ENCODE data around the gene OOSP4A.

OOSP4A gene

DNA sequence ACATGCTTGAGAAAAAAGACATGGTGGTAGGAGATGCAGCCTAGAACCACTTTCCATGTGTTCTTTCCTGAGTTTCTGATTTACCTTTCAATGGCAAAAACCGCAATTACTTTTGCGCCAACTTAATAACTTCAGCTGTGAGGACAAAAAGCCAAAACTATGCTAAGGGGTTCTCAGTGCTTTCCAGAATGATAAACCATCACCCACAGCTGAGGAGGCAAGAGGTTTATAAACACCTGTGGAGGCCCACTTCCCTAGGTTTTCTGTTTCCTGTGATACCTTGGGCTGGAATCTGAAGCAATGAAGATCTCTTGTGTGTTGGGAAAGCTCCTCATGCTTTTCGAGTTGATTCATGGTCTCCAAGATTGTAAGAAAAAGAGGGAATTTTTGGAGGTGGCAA is at the start of gene OOSP4A:
TSS of gene OOSP4A (plus strand) at position 301 of the 400 bp plus-strand sequence. CDS start at position 301, 0 bp downstream.
- no peak for DNase-seq

DNA sequence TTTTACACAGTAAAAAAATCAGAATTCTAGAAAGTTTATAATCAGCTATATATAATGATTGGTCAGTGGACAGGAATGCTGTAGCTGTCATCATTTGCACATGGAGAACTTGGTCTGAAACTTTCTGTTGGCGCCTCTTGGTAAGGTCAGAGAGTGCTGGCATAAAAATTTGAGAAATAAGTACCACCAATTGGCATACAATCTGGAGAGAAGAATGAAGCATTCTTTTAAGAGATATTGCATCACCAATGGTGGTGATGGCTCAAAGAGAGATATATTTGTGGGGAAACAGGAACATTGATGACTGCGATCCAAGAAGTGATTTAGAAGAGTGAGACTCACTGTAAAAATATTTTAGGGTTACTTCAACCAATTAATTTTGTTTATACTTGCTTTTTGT is 45.4 kb upstream of the OOSP4A start:
- DNase-seq, result no peak

DNA sequence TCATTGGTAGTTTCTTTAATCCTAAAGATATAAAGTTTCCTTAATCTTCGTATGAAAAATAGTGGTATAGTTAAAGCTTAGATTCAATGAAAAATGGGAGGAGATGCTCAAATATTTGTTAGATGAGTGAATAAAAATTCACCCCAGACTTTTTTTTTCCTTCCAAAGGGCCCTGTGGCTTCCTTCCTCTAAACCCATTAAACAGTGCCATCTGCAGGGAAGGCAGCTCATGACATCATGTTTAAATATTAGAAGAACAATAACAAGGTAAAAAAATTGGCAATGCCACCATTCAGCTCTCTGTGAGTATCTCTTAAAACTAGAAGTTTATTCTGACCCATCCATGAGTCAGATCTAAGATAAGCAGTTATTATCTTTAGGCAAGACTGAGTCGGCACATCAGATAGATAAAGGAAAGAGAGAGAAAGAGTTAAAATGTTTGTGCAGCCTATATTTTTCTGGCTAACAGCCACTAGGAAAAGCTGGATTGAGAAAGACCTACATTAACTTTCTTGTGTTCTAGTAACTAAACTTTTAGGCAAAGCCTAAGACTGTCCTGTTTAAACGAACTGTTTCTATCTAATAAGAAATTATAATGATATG is 44.7 kb upstream of the OOSP4A start:
- no peak for DNase-seq

DNA sequence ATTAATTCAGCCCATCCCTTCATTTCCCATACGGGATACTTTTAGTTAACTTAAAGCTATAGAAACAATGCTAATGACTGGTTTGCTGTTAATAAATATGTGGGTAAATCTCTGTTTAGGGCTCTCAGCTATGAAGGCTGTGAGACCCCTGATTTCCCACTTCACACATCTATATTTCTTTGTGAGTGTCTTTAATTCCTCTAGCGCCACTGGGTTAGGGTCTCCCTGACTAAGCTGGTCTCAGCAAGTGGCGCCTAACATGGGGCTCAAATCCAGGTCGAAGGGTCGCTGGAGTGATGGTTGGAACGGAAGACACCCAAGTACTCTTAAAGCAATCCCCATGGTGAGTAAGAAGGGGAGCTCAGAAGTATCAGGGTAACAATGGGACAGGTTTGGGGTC is 40.0 kb upstream of the OOSP4A start:
- DNase-seq, result no peak

DNA sequence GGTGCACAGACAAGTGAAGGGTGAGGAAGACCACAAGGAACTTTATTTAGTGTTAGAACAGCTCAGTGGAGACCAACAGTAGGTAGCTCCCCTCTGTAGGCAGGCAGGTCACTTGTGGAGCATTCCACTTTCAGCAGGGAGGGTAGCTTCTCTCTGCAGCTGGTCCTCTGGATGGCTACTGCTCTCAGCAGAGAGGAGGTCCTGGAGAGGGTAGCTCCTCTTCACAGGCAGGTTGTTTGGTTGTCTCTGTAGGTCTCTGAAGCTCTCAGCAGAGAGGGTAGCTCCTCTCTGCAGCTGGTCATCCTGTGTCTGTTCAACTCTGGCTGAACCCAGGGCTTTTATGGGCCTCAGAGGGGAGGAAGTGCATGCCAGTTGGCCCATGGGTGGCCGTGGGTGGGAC is 32.1 kb upstream of the OOSP4A start:
- no peak for DNase-seq

GRCh38 chr11:59938132-59938531 is 25.7 kb upstream of the OOSP4A start, which contains the start of gene OOSP1:
Gene OOSP1, plus strand, starts transcription at chr11:59938432. Its CDS starts 23 bp downstream, at chr11:59938455.
- DNase-seq, result no peak

GRCh38 chr11:59938718-59939117 is 25.1 kb upstream of the OOSP4A start:
- DNase-seq, result no peak

DNA sequence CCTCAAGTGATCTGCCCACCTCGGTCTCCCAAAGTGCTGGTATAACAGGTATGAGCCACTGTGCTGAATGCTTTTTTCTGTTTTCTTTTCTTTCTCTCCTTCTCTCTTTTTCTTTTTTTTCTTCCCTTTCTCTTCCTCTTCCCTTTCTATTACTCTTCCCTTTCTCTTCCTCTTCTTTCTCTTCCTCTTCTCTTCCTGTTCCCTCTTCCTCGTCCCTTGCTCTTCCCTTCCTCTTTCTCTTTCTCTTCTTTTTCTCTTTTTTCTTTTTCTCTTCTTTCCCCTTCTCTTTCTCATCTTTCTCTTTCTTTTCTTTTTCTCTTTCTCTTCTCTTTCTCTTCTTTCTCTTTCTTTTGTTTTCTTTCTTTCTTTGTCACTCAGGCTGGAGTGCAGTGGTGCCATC is 24.4 kb upstream of the OOSP4A start:
- no peak for DNase-seq

DNA sequence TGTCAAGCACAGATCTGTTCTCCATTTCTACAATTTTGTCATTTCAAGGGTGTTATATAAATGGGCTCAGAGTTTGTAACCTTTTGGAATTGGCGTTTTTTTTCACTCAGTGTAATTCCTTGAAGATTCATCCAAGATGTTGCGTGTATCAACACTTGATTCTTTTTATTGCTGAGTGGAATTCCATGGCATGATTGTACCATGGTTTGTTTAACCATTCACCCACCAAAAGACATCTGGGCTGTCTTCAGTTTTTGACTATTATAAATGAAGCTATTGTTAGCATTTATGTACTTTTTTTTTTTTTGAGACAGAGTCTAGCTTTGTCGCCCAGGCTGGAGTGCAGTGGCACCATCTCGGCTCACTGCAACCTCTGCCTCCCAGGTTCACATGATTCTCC is 22.7 kb upstream of the OOSP4A start:
- DNase-seq, result no peak

DNA sequence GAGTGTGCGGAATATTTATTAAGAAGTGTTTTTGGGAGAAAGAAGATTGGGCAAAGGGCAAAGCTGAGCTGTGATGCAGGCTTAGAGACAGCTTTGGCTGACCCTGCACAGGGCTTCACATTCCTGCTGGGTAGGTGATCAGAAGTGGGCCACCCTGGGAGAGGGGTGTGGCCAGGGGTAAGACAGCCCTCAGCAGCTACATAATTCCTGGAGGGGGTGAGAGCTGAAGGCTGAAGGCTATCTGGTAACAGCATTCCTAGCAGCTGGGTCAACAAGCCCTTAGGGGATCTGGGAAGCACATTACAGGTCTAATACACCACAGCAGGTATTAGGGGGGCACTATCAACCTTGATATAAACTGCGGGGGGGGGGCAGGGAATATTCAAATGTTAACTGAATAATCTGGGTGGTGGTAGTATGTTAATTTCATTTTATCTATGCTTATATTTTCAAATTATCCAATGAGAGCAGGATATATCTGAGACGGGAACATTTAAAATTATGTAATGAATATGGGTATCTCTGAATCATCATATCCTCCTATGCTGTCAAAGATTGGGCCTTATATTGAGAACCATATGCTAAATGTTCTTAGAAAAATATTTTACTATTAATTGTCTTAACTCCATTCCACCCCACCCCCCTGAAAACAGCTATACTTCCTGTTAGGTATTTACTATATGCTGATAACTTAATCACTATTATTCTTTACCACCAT is 19.7 kb upstream of the OOSP4A start:
- no peak for DNase-seq

DNA sequence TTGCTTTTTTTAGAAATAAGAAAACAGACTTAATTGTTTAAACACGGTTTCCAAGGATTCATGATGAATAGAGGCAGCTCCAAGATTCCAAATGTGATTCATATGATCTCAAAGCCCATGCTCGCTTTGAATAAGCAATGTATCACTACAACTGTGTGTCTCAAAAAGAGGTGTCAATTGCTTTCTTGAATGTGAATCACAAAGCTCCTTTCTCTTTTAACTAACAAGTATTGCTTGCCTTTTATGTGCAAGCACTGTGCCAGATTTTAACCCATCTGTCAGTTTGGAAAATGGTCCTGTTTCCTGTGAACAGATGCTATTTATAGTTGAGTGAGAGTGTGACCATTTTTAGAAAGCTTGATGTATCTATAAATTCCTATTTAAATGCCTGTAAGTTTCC is 19.1 kb upstream of the OOSP4A start:
- DNase-seq, result no peak

DNA sequence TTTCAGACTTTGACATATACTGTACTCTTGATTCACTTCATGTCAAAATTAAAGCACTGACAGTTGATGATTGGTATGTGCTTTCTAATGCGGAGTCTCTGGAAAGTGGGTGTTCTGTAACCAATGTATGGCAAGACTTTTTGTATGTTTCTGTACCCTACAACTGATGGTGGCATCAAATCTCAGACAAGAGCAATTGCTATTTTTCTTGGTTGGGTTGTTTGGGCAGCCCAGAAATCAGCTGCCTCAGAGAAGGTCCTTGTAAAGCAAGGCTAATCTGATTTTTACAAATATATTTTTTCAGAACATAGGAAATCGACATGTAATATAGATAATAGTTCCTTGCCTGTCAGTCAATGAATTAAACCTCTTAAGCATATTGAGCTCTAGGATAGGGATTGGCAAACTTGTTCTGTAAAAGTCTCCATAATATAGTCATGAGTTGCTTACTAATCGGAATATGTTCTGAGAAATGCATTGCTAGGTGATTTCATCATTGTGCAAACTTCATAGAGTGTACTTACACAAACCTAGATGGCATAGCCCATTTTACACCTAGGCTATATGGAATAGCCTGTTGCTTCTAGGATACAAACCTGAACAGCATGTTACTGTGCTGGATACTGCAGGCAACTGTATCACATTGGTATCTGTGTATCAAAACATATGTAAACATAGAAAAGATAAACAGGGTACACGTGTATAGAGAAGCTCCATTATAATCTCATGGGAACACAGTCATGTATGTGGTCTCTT is 10.2 kb upstream of the OOSP4A start:
- DNase-seq, result no peak

GRCh38 chr11:59954219-59954847 is 9.5 kb upstream of the OOSP4A start:
- DNase-seq, result no peak

DNA sequence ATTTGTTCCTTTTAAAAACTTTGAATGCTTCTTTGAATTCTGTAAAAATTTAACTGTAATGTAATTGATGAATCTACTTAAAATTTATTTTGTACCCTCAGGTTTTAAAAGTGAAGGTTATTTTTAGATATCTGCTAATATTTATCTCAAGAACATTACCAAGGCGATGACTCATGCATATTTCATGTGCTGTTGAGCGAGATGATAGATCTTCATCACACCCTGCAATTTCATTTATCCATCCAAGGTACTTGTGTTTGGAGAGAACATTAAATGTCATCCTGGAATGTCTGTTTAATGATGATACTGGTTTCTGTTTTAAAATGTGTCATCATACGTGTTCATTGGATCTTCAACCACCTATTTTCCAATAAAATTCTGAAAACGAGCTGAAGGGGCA is 6.7 kb upstream of the OOSP4A start:
- DNase-seq, result no peak

GRCh38 chr11:59960502-59961381 is 3.1 kb upstream of the OOSP4A start:
- no peak for DNase-seq

DNA sequence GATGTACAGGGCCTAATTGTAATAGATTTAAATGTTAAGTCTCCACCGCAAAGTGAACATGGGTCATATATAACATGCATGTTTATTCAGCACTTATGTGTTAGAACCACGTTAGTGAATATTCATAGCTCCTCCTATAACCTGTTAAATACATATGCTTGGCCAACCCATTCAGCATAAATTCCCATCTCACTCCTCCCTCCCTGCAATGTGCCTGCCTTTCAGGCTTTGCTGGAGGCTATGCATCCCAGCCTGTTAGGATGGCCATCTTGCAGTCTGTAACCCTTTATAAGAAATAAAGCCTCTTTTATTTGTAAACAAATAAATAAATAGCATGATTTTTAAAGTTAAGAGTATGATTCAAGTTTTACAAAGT is 1.7 kb upstream of the OOSP4A start:
- DNase-seq, result no peak

DNA sequence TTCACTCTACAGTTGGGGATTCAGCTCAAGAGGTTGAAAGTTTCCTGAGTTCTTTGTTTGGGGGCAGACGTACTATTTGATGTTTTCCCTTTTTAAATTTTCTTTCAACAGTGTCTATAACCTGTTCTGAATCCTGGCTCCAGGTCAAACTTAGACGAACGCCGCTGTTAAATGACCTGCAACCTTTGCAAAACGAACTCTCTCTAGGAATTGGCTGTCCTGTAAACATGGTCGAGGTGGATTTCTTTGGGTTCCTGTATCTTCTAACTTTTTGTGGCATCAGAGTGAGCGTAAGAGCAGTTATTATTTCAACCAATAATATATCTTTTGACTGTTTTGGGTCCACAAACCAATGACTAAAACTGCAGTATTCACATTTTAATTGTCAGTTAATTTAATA is 1.6 kb downstream of the OOSP4A start:
- no peak for DNase-seq

DNA sequence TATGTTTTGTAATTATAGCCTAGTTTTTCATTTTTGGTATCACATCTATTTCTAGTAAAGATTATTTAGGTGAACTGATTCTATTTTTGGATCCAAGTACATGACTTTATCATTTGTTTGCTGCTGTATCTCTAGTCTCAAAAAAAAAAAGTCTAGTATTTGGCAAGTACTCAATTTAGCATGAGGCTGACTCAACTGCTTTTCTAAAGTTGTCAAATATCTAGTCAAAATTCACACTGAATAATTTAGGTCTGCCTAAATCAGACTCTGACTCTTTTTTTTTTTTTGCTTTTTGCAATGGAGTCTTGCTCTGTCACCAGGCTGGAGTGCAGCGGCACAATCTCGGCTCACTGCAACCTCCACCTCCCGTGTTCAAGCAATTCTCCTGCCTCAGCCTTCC is 2.4 kb downstream of the OOSP4A start:
- no peak for DNase-seq

DNA sequence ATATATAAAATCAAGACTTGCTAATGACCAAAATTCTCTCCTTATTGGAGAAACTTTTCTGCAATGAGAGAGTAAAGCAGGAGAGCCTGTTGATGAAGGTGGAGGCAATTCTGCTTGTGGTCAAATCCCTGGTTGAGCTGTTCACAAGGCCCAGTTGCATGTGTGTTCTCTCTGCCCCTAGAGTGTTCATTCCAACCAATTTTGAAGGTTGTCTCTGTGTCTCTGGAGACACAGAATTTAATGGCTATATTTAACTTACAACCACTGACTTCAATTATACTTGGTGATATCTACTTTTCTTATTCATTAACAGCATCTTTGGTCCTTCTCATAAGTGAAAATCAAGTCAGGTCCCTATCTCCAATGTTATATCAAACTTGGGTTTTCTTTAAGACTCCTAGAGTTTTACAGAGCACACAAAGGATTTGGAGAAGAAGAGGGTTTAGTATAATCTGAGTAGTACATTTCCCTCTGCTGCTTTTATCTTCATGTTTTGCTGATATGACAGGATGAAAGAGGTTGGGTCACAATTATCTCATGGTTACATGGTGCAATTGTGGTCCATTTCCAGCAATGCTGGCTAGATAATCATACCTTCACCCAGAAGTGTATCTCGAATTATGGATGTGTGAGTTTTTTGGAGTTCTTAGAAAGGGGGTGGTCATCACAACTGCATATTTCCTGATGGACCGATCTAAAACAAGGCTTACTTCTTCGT is 4.0 kb downstream of the OOSP4A start:
- no peak for DNase-seq

DNA sequence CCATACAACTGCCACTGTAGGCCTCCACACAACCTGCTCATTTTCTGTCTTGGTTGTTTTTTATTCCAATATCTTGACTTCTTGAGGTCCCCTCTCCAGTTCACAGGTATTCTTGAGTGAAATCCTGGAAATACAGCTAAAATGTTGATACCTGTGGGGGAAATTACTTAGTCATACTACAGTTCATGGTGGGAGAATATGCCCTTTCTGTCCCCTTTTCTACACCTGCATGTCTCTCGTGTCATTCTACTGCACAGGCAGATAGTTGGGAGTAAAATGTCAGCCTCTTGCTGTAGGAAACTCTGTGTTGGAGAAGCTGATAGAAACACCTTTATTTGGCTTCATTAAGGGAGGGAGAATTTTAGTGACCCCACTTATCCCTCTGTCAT is 4.6 kb downstream of the OOSP4A start:
- DNase-seq, result no peak

GRCh38 chr11:59973097-59973496 is 9.3 kb downstream of the OOSP4A start:
- no peak for DNase-seq
